ENCODE results near the gene CHN2.

CHN2 gene

GRCh38 chr7:29277436-29278215, 83.1 kb downstream of the CHN2 start:
- TF ChIP-seq CTCF (conservative IDR thresholded peaks at IDR 0.05) = no peak
- peak overlapping the region; percentile 82 for H3K27ac ChIP-seq

- no peak for TF ChIP-seq CTCF (conservative IDR thresholded peaks at IDR 0.05)
- peak overlapping the region; percentile 82; the same call in 1 of the 2 replicates for H3K27ac ChIP-seq
Measured at GRCh38 chr7:29278337-29279069, 83.9 kb downstream of the CHN2 start.

GRCh38 chr7:29281782-29282541, 87.4 kb downstream of the CHN2 start:
- no peak for TF ChIP-seq CTCF (conservative IDR thresholded peaks at IDR 0.05)
- H3K27ac ChIP-seq = peak overlapping the region; percentile 56

GRCh38 chr7:29282819-29283414, 88.3 kb downstream of the CHN2 start:
- TF ChIP-seq CTCF (conservative IDR thresholded peaks at IDR 0.05) = no peak
- peak overlapping the region; percentile 56 for H3K27ac ChIP-seq

- no peak overlapping the region for H3K27ac ChIP-seq
- TF ChIP-seq CTCF (conservative IDR thresholded peaks at IDR 0.05) = no peak
Measured at GRCh38 chr7:29284696-29285443, 90.3 kb downstream of the CHN2 start.

- TF ChIP-seq CTCF (conservative IDR thresholded peaks at IDR 0.05) = no peak
- H3K27ac ChIP-seq = no peak overlapping the region
Measured at GRCh38 chr7:29285444-29285793, 90.8 kb downstream of the CHN2 start.

Measured in VCaP (cell line).